Dermis blood vessel endothelial cell (primary cell): Measurements from ENCODE around the gene RXFP3. TPM values are rescaled to one million over a fixed set of nuclear protein-coding genes. Genes with fewer than 3 reads are reported as not detected.

Source experiments
- DNase-seq: peaks from one replicate; pipeline ENCODE4 v3.0.0; 2010
- total RNA-seq: library from RNA; depleted of rRNA; stranded (reverse); fragments of >200 nt; gene quantifications from 2 replicates; pipeline ENCODE4 v1.2.3, GENCODE V29; 2014

The RXFP3 gene
- total RNA-seq, 1 donor from 2014 or later, result not detected

- DNase-seq, result no peak
Measured at GRCh38 chr5:33984178-33984577, 48.0 kb downstream of the RXFP3 start.

DNA sequence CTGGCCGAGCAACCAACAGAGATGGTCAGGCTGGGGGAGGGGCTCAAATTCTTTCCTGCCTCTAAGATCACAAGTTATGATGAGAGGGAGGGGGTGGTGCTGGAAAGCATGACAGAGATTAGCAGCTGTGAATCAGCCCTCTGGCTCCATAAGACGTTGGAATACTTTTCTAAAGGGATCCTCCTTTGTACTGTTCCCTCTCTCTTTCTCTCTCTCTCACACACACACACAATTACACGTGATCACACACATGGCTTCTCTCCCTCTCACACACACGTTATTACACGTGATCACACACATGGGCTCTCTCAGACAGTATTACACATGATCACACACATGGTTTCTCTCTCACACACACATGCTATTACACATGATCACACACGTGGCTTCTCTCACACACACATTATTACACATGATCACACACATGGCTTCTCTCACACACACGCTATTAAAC, 48.5 kb downstream of the RXFP3 start, which contains the start of gene SLC45A2:
TSS of gene SLC45A2 (minus strand) at position 23 of the 454 bp plus-strand sequence. CDS start 110 bp downstream, outside the sequence.
- no peak for DNase-seq

- no peak for DNase-seq
Measured at GRCh38 chr5:33985447-33985846, 49.3 kb downstream of the RXFP3 start.

Other genes starting within 250 kb of the RXFP3 start
- gene ADAMTS12, start 44.4 kb upstream of the RXFP3 start, total RNA-seq, result 1.0 and 2.3 TPM in 2 replicates
- gene SLC45A2, start 48.3 kb downstream of the RXFP3 start, total RNA-seq, result 0.09 TPM in 1 of 2 replicates, not detected in the other
- 18.9 and 21.7 TPM in 2 replicates for gene AMACR, start 71.7 kb downstream of the RXFP3 start, total RNA-seq
- gene C1QTNF3, start 106.8 kb downstream of the RXFP3 start, total RNA-seq, result under 0.01 and 0.51 TPM in 2 replicates